ENCODE data around the gene SLC9A5.

The SLC9A5 gene

GRCh38 chr16:67283039-67283825, 34.5 kb downstream of the SLC9A5 start:
- no peak for DNase-seq

DNA sequence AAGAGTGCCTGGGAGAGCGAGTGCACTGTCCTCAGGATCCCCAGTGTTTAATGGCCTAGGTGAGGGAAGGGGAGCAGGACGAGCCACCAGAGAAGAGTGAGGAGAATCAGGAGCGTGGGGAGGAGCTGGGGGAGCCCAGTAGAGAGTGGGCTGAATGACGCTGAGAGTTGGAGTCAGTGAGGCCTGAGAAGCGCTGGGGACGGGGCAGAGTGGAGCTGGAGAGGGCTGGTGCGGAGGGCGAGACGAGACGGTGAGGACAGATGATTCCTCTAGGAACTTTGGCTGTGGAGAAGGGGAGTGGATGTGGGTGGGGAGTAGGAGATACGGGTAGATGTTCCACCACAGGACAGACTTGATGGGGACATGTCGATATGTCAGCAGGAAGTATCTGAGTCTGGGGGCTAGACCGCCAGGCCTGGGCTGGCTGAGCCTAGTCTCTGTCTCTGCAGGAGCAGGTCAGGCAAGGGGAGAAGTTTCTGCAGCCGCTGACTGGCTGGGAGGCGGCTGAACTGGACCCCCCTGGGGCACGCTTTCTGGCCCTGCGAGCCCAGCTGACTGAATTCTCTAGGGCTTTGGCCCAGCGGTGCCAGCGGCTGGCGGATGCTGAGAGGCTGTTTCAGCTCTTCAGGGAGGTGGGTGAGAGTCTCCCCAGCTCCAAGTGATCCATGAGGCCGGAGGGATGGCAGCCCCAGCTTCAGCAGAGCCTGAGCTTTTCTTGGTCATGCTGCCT, 35.2 kb downstream of the SLC9A5 start:
- DNase-seq: no peak

DNA sequence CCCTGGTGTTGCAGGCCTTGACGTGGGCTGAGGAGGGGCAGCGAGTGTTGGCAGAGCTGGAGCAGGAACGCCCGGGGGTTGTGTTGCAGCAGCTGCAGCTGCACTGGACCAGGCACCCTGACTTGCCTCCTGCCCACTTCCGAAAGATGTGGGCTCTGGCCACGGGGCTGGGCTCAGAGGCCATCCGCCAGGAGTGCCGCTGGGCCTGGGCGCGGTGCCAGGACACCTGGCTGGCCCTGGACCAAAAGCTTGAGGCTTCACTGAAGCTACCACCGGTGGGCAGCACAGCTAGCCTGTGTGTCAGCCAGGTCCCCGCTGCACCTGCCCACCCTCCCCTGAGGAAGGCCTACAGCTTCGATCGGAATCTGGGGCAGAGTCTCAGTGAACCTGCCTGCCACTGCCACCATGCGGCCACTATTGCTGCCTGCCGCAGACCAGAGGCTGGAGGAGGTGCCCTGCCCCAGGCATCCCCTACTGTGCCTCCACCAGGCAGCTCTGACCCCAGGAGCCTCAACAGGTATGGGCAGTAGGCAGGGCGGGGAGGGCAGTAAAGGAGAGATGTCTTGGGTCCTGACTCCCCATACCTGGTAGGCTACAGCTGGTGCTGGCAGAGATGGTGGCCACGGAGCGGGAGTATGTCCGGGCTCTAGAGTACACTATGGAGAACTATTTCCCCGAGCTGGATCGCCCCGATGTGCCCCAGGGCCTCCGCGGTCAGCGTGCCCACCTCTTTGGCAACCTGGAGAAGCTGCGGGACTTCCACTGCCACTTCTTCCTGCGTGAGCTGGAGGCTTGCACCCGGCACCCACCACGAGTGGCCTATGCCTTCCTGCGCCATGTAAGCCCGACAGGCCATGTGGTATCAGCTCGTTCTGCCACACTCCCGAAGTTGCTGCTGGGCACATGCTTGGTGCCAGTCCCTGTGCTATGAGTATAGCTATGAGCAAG, 36.2 kb downstream of the SLC9A5 start:
- DNase-seq: no peak

DNA sequence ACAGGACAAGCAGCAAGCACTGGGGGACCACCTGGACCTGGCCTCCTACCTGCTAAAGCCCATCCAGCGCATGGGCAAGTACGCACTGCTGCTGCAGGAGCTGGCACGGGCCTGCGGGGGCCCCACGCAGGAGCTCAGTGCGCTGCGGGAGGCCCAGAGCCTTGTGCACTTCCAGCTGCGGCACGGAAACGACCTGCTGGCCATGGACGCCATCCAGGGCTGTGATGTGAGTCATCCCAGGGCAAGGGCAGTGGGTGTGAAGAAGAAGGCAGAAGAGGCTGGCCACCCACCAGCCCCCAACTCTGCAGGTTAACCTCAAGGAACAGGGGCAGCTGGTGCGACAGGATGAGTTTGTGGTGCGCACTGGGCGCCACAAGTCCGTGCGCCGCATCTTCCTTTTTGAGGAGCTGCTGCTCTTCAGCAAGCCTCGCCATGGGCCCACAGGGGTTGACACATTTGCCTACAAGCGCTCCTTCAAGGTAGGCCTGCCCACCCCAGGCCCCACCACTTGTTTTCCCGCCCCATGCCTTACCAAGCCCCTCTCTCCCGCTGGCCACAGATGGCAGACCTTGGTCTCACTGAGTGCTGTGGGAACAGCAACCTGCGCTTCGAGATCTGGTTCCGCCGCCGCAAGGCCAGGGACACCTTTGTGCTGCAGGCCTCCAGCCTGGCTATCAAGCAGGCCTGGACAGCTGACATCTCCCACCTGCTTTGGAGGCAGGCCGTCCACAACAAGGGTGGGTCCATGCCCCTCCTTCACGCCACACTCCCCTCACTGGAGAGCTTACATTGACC, 37.9 kb downstream of the SLC9A5 start:
- DNase-seq: no peak

DNA sequence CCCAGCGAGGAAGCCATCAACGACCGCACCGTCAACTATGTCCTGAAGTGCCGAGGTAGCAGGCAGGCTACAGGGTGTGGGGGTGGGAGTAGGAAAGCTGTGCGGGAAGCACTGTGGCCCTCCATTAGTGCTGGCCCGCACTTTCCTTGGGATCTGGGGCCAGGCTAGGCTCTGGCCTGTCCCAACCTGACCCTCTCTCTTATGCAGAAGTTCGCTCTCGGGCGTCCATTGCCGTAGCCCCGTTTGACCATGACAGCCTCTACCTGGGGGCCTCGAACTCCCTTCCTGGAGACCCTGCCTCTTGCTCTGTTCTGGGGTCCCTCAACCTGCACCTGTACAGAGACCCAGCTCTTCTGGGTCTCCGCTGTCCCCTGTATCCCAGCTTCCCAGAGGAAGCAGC, 39.2 kb downstream of the SLC9A5 start:
- no peak for DNase-seq

- DNase-seq: no peak
Observed at GRCh38 chr16:67291461-67291860, 42.7 kb downstream of the SLC9A5 start.

DNA sequence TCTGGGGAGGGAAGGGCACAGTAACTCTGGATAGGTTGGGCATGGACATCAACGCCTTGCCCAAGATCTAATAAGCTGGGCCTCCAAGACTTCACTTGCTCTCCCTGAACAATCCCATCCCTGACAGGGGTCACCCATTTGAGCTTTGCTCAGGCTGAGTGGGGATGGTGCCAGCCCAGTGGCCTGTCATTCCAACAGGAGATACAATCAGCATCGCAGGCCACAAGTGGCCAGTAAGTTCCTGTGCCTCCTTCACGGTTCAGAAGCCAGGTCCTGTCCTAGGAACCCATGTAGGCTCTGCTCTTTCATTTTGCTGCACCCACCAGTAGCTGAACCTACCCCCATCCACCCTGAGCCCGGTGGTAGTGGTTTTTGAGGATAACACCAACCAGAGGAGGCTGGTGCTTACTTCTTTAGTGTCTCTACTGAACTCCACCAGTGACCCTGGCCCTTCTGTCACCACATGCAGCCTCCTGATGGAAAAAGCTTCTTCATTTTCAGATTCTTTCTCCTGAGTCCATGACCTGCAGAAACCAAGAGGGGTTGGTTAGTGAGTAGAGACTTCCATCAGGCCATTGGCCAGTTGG, 45.5 kb downstream of the SLC9A5 start:
- no peak for DNase-seq

- DNase-seq: no peak
Observed at GRCh38 chr16:67294938-67295361, 46.2 kb downstream of the SLC9A5 start.

DNA sequence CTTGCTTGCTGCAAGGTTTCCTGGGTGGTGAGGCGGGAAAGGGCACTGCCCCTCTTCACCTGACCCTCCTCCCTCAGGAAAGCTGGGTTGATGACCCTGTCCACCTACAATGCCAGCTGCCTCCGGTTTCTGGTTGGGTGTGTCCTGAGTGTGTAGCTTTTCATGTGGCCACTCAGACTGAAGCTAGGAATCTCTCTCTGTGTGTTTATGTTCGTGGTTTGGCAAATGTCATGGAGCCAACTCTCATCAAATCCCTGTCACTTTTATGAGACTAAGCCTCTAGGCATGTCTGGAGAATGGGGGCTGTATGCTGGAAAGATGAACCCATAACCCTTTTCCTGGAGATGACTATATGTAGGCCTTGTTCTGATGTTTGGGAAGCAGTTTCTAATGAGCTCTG, 47.6 kb downstream of the SLC9A5 start:
- no peak for DNase-seq

DNA sequence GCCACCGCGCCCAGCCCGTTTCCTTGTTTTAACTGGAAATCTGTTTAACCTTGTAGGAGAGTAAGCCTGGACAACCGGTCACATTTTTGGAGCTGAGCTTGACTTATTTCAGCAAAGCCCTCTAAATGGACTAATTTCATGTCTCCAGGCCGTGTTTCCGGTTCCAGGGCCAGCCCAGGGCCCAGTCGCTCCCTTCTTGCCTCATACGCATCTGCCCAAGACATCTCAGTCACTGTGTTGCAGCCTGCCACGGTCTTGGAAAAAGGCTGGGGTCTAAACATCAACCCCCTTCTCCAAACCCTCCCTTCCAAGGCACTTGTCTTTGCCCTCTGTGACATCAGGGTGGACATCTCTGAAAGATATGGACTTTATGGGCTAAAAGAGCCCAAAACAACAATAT, 49.5 kb downstream of the SLC9A5 start:
- DNase-seq: no peak

DNA sequence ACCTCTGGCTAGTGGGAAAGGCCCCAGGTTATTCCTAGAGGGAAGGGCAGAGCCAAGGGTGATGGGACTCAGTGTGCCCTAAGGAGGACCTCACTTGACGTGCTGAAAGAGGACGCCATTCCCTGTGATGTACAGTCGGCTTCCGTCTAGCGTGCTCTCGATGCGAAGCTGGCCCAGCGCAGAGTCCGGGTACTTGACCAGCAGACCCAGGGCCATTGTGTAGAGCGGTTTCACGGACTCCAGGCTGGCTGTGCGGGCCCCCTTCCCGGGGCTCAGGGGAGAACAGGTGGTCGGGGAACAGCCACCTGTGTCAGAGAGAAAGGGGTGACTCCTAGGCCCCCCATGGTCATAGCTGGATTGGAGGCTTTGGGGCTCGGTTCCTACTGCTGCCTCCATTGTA, 50.5 kb downstream of the SLC9A5 start:
- no peak for DNase-seq

- DNase-seq: no peak
Observed at GRCh38 chr16:67301080-67301782, 52.5 kb downstream of the SLC9A5 start.

- no peak for DNase-seq
Observed at GRCh38 chr16:67302076-67302475, 53.3 kb downstream of the SLC9A5 start.

DNA sequence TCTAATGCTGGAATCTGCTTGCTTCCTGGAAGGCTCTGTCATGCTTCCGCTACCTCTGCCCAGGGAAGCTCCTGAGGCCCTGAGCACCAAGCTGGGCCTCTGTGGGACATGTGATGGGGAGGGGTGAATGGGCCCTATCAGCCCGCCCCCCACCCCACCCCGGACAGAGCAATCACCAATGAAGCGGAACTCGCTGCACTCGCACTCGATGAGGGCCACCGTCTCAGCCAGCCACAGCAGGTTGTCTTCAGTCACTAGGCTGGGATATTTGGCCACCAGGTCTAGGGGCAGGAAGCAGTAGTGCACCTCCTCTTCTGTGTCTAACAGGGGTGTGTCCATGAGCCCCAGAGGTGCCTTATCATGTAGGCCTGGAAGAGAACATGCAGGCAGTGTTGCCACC, 54.2 kb downstream of the SLC9A5 start:
- DNase-seq: no peak

DNA sequence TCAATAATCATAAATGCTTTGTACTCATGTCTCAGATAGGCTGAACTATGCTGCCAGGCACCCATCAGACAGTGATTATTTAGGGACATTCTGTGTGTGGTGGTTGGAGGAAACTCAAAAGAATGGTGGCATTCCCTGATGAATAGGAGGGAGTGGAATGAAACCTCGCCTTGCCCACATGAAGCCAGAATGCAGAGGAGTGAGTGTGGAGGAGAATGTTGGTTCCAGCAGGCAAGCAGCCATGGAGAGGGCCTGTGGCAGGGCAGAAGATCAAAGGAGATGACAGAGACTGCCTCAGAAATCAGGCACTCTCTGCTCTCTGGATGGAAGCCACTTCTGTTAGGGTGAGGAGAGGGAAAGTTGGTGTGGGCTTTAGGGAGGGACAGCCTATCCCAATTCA, 55.2 kb downstream of the SLC9A5 start:
- DNase-seq: no peak

DNA sequence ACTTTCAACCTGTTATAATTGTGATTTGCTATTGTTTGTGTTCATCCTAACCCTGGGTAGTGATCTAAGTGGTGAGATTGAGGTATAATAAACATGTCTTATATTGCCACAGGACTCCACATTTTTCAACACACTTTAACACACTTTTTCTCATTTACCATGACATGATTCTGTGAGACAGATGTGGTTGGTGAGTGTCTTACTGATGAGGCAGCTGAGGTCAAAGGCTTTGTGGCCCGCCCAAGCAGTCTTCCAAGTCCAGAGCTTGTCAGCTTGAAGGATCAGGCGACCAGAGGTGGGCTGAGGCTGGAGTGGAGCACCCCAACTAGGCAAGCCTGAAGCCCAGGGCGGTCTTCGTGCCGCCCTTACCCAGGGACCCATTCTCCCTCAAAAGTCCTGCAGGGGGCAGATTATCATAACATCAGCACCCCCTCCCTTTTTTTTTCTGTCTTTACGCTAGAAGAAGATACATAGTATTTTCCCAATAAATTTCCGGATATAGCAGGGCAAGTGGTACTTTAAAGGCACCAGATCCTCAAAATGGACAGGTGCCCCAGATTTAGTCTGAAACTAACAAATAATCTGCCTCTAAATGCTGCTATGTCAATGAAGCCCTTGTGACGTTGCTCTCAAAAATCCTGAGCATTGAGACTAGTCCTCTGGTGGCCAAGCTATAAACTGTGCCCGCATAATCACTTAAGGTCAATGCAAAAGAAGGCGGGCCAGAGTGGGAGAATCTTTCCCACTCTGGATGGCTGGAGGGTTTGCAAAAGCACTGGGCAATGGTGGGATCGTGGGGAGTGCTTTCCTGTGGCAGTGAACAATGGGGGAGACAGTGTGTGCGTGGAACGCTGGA, 56.7 kb downstream of the SLC9A5 start:
- no peak for DNase-seq

GRCh38 chr16:67310561-67310960, 61.8 kb downstream of the SLC9A5 start:
- no peak for DNase-seq

DNA sequence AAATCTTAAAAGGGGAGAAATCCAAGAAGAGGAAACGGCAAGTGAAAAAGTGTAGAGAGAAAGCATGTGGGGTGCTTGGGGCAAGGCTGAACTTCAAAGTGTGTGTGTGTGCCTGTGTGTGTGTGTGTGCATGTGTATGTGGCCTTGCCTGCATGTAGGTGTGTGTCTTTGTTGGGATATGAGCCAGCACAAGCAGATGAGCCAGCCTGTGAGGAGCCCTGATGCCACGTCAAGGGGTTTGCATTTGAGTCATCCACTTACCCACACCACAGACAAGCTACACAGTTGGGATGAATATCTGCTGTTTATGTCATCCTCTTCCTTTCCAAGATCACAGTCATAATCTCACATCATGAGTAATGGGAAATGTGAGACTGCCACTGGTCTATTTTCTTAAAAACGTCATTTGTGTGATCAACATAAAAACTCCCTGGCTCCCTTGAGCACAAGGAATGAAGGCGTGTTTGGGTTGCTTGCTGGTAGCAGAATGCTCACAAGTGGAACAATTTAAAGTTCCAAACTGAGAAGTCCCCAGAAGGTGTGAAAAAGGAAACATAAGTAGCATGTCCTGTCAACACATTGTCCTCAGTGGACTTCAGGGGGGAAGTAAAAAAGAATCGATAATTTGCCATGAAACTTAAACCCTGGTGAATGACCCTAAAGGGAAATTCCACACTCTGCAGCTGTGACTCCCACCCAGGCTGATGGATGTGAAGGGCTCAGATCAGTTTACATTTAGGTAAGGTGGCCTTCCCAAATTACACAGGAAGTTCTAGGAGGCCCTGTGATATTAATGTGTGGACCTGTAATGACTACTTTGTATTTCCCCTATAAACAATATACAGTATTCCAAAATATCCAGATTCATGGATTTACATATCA, 63.1 kb downstream of the SLC9A5 start:
- DNase-seq: no peak

DNA sequence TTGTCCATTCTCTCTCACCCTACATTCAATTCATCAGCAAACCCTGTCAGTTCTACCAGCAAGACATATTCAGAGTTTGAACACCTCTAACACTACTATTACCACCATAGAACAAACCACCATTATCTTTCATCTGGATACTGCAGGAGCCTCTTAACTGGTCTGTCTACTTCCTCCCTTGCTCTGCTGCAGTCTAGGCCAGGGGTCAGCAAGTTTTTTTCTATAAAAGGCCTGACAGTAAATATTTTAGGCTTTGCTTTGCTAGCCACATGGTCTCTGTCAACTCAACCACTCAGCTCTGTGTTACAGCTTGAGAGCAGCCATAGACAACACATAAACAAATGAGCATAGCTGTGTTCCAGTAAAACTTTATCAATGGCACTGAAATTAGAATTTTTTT, 63.9 kb downstream of the SLC9A5 start:
- DNase-seq: no peak
